C4-2B (cell line): ENCODE data around the gene NINL.

ENCODE experiments used
- ZFX ChIP-seq: fragments of 450-650 bp; IDR thresholded peaks from 2 replicates; pipeline ENCODE4 v1.6.1; 2017
- TF ChIP-seq, protein P1 (sequence below): fragments of 450-650 bp; conservative IDR thresholded peaks from 2 replicates; pipeline ENCODE4 v1.5.1; 2017; ENCODE audit warnings: mild to moderate bottlenecking

DNA sequence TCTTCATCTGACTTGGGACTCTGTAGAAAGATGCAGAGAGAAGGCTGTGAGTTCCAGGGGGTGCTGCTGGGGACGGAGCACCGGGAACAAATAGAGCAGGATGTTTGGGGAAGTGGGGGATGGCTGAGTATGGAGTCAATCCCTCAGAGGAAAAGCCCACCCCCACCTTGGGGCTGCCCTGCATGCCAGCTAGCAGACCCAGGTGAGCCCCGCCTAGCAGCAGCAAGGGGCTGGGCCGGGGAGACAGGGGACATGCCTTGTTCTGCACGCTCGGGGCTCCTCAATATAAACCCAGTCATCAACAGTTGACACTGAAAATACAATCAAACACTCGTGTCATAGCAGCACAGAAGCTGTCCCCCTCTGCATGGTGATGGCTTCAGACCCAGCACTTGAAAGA, 74.6 kb downstream of the NINL start:
- TF ChIP-seq, protein P1, sequence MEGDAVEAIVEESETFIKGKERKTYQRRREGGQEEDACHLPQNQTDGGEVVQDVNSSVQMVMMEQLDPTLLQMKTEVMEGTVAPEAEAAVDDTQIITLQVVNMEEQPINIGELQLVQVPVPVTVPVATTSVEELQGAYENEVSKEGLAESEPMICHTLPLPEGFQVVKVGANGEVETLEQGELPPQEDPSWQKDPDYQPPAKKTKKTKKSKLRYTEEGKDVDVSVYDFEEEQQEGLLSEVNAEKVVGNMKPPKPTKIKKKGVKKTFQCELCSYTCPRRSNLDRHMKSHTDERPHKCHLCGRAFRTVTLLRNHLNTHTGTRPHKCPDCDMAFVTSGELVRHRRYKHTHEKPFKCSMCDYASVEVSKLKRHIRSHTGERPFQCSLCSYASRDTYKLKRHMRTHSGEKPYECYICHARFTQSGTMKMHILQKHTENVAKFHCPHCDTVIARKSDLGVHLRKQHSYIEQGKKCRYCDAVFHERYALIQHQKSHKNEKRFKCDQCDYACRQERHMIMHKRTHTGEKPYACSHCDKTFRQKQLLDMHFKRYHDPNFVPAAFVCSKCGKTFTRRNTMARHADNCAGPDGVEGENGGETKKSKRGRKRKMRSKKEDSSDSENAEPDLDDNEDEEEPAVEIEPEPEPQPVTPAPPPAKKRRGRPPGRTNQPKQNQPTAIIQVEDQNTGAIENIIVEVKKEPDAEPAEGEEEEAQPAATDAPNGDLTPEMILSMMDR = no peak
- TF ChIP-seq ZFX = no peak
